OCI-LY1 (cell line): ENCODE results near the gene FHIT.

Source experiments
- H2AFZ ChIP-seq: fragments of 200-600 bp; sonication (generic), shearing (Covaris generic); 2 replicates; pipeline ENCODE4 v1.6.0; 2014; ENCODE audit warnings: antibody characterized with exemption, mild to moderate bottlenecking, low read length
- H3F3A ChIP-seq: fragments of 200-600 bp; sonication (generic), shearing (Covaris generic); 2 replicates; pipeline ENCODE4 v1.6.0; 2014; ENCODE audit warnings: mild to moderate bottlenecking, antibody characterized with exemption, low read length, moderate library complexity; ENCODE audit not compliant: insufficient read depth
- H3K27ac ChIP-seq: fragments of 200-600 bp; sonication (generic); 2 replicates; pipeline ENCODE4 v1.5.1; 2014; ENCODE audit warnings: low read length, mixed run types, mild to moderate bottlenecking, low read depth; ENCODE audit not compliant: poor library complexity, severe bottlenecking
- H3K27me3 ChIP-seq: fragments of 200-600 bp; sonication (generic); 2 replicates; pipeline ENCODE4 v1.6.0; 2014; ENCODE audit warnings: antibody characterized with exemption, mild to moderate bottlenecking, low read length, moderate library complexity; ENCODE audit not compliant: insufficient read depth
- H3K36me3 ChIP-seq: fragments of 200-600 bp; sonication (generic); 2 replicates; pipeline ENCODE4 v1.6.1; 2014; ENCODE audit warnings: mild to moderate bottlenecking, antibody characterized with exemption, low read length, moderate library complexity, mixed read lengths; ENCODE audit not compliant: insufficient read depth
- H3K4me1 ChIP-seq: fragments of 200-600 bp; sonication (generic); 2 replicates; pipeline ENCODE4 v1.5.1; 2014; ENCODE audit warnings: mild to moderate bottlenecking, low read length, moderate library complexity; ENCODE audit not compliant: insufficient read depth, severe bottlenecking
- H3K4me2 ChIP-seq: fragments of 200-600 bp; sonication (generic), shearing (Covaris generic); 2 replicates; pipeline ENCODE4 v1.6.1; 2014; ENCODE audit warnings: low read length
- H3K4me3 ChIP-seq: fragments of 200-600 bp; sonication (generic); 2 replicates; pipeline ENCODE4 v1.5.1; 2014; ENCODE audit warnings: low read length, low read depth, mild to moderate bottlenecking, mixed read lengths; ENCODE audit not compliant: poor library complexity, severe bottlenecking
- H3K79me2 ChIP-seq: fragments of 200-600 bp; shearing (Covaris generic); 2 replicates; pipeline ENCODE4 v1.6.1; 2016; ENCODE audit warnings: mixed run types, low read length, mixed read lengths; ENCODE audit not compliant: insufficient read depth
- H3K9ac ChIP-seq: fragments of 200-600 bp; sonication (generic), shearing (Covaris generic); 2 replicates; pipeline ENCODE4 v1.6.1; 2014; ENCODE audit warnings: mild to moderate bottlenecking, low read length, mixed read lengths
- H3K9me2 ChIP-seq: fragments of 200-600 bp; sonication (generic), shearing (Covaris generic); 2 replicates; pipeline ENCODE4 v1.6.1; 2014; ENCODE audit warnings: low read depth, mild to moderate bottlenecking, low read length, mixed read lengths
- H3K9me3 ChIP-seq: fragments of 200-600 bp; shearing (Covaris generic); 2 replicates; pipeline ENCODE4 v1.6.1; 2014; ENCODE audit warnings: low read length, mixed read lengths
- H4K20me1 ChIP-seq: fragments of 200-600 bp; sonication (generic), shearing (Covaris generic); 2 replicates; pipeline ENCODE4 v1.6.0; 2016; ENCODE audit warnings: mild to moderate bottlenecking, low read length; ENCODE audit not compliant: insufficient read depth
- EZH2 ChIP-seq: fragments of 200-600 bp; sonication (generic), shearing (Covaris generic); IDR thresholded peaks from 2 replicates; pipeline ENCODE4 v1.8.0; 2017; ENCODE audit warnings: borderline replicate concordance, mixed run types, mild to moderate bottlenecking, antibody characterized with exemption, low read length, moderate library complexity, mixed read lengths
- TF ChIP-seq, protein P1 (sequence below): fragments of 200-600 bp; sonication (generic), shearing (Covaris generic); IDR thresholded peaks from 2 replicates; pipeline ENCODE4 v1.5.1; 2017; ENCODE audit warnings: mild to moderate bottlenecking, antibody characterized with exemption, low read length, moderate library complexity, mixed read lengths

The FHIT gene

DNA sequence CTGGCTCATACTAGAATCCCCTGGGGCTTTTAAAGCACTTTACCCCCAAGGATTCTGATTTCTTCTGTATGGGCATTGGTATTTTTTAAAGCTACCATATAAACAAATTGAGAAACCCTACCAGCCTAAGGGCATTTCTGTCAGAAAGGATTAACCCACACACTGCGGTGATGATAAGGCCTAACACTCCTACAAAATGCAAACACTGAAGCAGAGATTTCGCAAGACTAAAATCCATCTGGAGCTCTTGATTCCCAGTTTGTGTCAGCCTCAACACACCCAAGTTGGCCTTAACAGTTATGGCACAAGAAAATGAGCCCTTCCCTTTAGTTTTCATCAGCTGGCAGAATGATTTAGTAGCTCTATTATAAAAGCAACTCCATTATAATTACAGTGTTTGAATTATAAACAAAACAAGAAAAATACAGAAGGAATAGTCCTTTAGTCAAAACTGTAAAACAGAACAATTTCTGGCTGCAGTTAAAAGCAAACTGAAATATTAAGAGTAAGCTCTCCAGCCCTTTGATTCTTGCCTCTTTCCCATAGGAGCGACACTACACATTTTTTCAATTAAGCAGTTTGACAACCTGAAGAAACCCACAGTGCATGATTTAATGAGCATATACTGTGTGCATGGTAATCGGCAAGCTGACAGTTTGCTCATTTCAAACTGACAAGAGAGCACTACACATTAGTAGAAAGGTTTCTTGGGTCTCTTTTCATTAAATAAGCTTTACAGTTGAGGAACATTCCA is 441.2 kb downstream of the FHIT start:
- Histone ChIP-seq H3K79me2 (no peaks in the 10 kb centered on the region), H2AFZ (no peak overlapping the region), H3K9me2 (no peaks in the 10 kb centered on the region), H3F3A (no peaks in the 10 kb centered on the region), H3K27me3 (no peaks in the 10 kb centered on the region), H3K9ac (no peak overlapping the region), H3K4me2 (no peak overlapping the region), H4K20me1 (no peaks in the 10 kb centered on the region), H3K27ac (no peak overlapping the region), H3K4me1 (no peaks in the 10 kb centered on the region), H3K9me3 (no peaks in the 10 kb centered on the region), H3K4me3 (no peak overlapping the region), H3K36me3 (no peaks in the 10 kb centered on the region)
- TF ChIP-seq EZH2, result no peak
- TF ChIP-seq, protein P1, sequence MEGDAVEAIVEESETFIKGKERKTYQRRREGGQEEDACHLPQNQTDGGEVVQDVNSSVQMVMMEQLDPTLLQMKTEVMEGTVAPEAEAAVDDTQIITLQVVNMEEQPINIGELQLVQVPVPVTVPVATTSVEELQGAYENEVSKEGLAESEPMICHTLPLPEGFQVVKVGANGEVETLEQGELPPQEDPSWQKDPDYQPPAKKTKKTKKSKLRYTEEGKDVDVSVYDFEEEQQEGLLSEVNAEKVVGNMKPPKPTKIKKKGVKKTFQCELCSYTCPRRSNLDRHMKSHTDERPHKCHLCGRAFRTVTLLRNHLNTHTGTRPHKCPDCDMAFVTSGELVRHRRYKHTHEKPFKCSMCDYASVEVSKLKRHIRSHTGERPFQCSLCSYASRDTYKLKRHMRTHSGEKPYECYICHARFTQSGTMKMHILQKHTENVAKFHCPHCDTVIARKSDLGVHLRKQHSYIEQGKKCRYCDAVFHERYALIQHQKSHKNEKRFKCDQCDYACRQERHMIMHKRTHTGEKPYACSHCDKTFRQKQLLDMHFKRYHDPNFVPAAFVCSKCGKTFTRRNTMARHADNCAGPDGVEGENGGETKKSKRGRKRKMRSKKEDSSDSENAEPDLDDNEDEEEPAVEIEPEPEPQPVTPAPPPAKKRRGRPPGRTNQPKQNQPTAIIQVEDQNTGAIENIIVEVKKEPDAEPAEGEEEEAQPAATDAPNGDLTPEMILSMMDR, result no peak

DNA sequence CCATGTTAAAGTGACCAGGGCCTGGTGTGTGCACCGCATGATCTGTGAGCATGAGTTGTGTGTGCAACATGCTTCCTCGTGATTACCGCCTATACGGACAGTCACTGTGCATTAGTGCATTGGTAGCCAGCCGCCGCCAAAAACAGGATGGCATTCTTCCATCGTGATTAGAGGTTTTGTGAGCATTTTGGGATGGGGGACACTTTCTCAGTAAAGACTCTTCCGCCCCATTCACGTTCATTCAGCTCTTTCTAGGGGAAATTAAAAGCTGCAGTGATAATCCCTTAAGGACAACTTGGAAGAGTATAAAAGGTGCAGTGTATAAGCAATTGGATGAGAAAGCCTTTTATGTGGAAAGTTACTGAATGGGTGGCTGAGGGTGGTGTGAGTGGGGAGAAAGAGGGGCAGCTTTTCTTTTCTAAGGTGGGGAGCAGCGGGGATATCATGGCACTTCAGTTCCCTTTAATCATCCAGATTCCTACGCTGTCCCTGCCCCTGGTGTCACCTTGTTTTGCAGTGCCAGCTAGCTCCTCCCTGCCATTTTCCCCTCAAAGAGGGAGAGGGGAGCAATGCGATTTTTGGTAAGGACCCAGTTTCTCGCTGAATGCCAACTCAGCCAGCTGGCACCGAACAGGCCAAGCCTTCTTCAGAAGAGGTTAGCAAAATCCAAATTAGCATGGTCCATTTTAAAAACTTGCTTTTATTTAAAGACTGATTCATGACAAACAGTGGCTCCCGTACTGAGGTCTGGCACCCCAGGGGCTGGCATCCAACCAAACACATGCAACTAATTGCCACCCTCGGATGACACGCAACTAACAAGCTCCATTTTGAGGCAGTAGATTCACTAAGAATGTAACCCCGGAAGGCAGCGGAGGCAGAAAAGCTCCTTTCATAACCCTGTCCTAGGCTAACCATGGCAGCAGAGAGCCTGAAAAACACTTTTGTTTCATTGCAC is 447.8 kb downstream of the FHIT start:
- no peak for TF ChIP-seq EZH2
- TF ChIP-seq, protein P1, result no peak
- H2AFZ ChIP-seq, result no peak overlapping the region
- no peaks in the 10 kb centered on the region for H3K79me2 ChIP-seq
- H4K20me1 ChIP-seq, result no peaks in the 10 kb centered on the region
- H3F3A ChIP-seq, result no peaks in the 10 kb centered on the region
- no peak overlapping the region for H3K27ac ChIP-seq
- H3K36me3 ChIP-seq, result no peaks in the 10 kb centered on the region
- H3K9me2 ChIP-seq, result no peaks in the 10 kb centered on the region
- no peaks in the 10 kb centered on the region for H3K27me3 ChIP-seq
- H3K9ac ChIP-seq, result no peak overlapping the region
- H3K4me3 ChIP-seq, result no peak overlapping the region
- no peaks in the 10 kb centered on the region for H3K9me3 ChIP-seq
- no peak overlapping the region for H3K4me2 ChIP-seq
- H3K4me1 ChIP-seq, result no peaks in the 10 kb centered on the region

DNA sequence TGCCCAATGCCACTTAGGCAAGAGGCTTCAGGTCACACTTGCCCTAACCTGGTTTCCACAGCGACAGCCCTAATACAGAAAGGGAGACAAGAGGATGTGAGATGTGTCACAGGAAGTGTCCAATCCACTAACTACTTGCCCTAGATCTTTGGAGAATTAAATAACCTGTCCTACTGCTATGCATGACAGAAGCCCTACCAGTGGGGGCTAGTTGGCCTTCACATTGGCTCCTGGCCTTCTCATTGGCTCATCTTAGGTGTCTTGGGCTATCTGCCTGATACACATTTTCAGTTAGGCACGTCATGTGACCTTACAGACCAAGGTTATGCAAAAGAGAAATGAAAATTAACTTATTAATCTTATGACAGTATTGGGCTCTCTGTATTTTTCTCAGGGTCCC is 449.9 kb downstream of the FHIT start:
- TF ChIP-seq, protein P1, result no peak
- no peak for TF ChIP-seq EZH2
- Histone ChIP-seq H3K27ac (no peak overlapping the region), H3K9ac (no peak overlapping the region), H3K36me3 (no peaks in the 10 kb centered on the region), H4K20me1 (no peaks in the 10 kb centered on the region), H3K4me2 (no peak overlapping the region), H3K4me3 (no peak overlapping the region), H3K9me2 (no peaks in the 10 kb centered on the region), H3K9me3 (0 out of 2 replicates have a peak, but pooled peaks cover 2% of the 10 kb centered on the region), H3K79me2 (no peaks in the 10 kb centered on the region), H2AFZ (no peak overlapping the region), H3K27me3 (no peaks in the 10 kb centered on the region), H3K4me1 (no peaks in the 10 kb centered on the region), H3F3A (no peaks in the 10 kb centered on the region)
